HuH-7 (cell line): ENCODE measurements around the gene GUCY2D.
"Not testable (repeated sequence)": the region's sequence is repeated elsewhere in the genome, so short reads cannot be mapped to it uniquely, and the experiment has no call there.

Source experiments
- DNase-seq: peaks from one replicate; pipeline ENCODE4 v3.0.0; 2011; ENCODE audit warnings: low spot score

Gene GUCY2D

DNA sequence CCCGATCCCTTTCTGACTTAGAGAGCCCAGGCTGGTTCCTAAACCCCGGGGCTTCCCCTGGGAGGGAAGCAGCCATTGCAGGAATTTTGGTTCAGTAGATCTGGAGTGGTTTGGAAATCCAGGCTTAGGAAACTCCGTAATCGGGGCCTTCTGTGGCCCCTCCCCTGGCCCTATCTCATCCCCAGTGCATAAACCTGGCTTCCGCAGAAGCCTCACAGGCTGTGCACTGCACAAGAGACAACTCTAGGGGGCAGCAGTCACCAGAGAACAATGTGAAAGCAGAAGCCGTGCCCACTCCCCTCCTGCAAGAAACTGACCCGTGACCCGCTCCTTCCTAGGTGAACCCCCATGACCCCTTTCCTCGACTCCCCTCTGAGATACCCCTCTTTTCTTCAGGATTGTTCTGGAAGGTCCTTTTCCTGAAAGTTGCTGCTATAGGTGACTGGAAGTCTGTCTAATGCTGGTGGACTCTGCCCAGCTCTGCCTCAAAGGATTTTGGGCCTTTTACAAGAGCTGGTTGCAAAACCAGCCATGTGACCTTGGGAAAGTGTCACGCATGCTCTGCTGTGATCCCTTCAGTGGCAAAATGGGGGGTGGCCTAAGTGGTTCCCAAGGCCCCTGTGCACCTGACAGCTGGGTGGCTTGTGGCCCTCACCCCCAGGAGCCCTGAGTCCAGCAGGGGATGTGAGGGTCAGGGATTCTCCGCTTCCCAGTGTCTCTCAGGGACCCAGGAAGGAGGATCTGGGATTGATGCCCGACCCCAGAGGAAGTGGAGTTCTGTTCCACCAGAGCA is 14.4 kb downstream of the GUCY2D start:
- DNase-seq, result peak; percentile 66

DNA sequence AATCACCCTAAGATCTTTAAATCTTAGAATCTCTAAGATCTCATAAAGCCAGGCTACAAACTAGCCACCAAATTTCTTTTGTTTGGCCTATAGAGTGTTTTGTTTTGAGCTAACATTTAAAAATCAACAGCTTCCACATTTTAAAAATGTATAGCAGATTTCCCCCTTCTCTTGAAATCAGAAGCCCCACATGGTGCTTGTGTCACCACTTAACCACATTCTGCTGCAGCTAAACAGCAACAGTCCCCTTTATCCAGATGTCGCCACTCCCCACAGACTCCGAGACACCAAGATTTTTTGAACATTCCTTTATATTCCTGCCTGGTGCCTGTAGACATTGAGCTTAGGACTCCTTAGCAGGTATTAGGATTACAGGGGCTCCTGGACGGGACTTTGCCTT is 16.0 kb downstream of the GUCY2D start:
- no peak for DNase-seq

DNA sequence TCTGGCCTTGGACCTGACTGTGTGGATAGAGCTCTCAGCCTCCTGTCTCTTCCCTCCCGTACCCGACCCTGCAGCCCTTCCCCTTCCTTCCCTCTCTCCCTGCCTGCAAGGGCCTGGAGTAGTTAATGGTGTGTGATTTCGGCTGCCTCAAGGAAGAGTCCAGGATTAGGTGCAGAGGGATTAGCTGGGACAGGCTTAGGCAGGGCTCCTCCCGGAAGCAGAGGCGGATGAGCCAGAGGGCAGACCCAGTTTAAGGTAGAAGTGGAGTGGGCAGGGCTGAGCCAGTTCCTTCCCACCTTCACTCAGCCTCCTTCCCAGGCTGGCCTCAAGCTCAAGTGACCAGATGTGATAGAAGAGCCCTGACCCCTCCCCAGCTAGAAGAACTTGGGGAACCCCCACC is 16.8 kb downstream of the GUCY2D start:
- no peak for DNase-seq

DNA sequence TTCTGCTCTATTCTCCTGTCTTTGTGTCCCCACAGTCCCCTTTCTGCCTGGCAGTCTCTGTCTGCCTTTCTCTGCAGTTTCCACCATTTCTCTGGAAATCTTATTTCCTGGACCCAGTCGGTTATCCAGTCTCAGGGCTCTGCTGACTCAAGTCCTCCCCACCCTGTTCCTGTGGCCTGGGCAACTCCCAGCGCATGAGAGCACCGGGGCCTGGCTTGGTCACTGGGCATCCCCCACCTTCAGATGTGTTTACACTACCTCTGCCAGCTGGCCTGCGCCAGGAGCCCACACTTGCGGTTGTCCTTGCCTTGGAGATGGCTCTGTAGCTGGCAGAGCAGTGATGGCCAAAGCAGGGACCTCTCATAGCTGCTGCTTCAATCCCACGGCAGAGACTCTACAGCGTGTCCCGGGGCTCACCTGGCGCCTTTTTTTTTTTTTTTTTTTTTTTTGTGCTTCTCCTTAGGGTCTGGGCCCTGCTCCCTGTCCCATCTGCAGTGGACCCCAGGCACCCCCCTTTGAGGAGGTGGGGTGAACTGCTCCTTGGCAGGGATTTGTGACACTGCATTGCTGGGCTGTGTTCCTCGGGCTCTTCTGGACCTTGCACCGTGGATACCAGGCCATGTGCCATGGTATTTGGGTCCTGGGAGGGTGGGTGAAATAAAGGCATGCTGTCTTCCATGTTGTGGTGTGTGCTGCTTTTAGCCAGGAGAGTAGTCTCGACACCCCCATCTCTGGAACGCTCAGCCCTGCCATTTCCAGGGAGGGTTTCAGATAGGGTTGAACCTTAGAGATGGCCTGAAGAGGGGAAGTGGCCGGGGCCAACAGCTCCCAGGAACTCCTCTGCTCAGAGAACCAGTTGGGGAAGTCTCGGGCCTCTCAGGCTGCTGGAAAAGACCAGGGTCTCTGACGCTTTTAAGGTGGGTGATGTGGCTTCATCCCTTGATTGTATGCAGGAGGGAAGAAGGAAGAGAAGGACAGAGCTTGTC is 17.5 kb downstream of the GUCY2D start:
- no peak for DNase-seq

DNA sequence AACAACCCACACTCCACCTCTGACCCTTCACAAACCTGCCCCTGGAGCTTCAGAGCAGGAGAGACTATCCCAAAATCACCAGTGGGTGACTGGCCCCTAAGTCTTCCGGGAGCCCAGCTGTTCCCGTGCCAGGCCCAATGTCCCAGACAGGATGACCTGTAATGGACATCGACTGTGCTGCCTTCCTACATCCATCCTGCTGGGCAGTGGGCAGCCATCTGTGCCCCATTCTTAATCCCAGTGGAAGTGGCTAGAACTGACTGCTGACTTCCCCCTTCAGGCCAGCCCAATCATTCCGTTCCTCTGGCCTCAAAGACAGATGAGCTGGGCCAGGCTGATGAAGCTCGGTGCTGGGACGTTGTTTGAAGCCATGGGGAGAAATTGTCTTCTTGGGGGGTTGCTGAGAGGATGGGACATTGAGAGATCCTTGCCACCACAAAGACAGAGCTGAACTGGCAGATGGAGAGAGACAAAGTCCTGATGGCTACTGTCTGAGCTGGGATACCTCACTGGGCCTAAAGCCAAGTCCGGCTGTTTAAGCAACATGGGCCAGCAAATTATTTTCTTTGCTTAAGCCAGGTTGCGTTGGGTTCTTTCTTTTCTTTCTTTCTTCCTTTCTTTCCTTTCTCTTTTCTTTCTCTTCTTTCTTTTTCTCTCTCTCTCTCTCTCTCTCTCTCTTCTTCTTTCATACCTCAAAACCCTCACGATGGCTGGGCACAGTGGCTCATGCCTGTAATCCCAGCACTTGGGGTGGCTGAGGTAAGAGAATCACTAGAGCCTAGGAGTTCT is 18.6 kb downstream of the GUCY2D start:
- no peak for DNase-seq

DNA sequence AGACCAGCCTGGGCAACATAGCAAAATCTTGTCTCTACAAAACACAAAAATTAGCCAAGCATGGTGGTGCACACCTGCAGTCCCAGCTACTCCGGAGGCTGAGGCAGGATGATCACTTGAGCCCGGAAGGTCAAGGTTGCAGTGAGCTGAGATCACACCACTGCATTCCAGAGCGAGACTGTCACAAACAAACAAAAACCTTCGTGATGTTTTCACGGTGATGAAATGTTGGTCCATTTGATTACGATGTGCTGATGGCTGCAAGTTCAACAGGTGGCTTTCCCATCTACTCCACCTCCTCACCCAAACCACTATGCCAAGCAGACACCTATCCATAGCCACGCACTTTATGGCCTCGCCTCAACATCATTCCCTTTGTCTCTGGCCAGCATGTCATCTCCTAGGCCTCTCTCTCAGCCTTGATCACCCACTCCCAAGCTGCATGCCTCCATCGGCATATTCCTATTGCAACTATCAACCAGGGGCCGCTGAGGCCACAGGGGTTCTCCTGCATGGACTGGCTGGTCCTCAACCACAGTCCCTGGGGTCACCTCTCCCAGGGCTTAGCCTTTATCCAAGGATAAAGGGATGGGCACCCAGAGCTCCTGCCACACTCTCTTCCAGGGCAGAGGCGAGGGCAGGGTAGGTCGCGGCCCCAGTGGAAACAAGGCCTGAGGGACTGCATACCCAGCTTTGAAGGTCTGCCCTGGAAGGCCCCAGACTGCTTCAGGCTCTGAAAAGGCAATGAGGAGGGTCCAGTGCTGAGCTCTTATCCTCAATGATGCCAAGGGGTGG is 19.3 kb downstream of the GUCY2D start:
- DNase-seq, result no peak

DNA sequence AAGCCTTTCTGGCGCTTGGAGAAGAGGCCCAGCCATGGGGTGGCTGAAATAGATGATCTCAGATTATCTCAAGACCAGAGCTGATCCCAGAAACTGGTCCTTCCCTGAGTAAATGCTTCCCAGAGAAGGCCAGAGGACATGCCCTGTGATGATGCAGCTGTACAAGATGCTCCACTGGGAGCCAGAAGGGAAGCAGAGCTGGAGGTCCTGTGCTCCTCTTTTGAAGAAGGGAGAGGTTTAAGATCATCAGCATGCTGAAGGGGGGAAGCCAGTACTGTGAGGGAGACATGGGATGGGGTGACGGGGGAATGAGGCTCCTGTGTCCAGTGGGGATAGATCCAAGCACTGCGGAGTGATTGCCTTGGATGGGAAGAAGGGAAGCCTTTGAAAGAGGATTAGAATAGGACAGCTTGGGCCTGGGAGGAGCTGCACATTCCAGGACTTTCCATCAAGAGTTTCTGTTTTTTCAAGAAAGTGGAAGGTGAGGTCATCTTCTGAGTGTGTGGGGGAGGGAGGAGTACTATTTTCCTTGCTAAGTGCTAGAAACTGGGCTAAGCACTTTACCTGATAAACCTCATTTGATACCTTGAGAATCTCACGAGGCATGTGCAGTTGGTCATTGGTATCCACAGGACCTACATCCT is 20.1 kb downstream of the GUCY2D start:
- DNase-seq, result no peak

DNA sequence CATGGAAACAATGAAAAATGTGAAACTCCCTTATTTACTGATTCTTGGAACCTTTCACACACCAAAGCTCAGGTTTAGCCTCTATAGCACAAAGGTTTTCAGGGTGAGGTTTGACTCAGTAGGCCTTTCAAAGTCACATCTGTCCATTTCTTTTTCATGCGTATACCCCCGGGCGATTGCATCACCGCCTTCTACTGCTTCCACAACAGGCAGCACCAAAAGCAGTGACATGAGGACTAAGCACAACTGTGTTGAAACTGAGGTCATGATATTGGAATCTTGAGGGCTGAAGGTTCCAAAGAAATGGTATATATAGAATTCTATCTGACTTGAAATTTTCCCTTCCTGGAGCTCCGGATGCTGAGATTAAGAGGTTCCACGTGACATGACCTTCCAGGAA is 21.7 kb downstream of the GUCY2D start:
- DNase-seq, result not testable (repeated sequence)

DNA sequence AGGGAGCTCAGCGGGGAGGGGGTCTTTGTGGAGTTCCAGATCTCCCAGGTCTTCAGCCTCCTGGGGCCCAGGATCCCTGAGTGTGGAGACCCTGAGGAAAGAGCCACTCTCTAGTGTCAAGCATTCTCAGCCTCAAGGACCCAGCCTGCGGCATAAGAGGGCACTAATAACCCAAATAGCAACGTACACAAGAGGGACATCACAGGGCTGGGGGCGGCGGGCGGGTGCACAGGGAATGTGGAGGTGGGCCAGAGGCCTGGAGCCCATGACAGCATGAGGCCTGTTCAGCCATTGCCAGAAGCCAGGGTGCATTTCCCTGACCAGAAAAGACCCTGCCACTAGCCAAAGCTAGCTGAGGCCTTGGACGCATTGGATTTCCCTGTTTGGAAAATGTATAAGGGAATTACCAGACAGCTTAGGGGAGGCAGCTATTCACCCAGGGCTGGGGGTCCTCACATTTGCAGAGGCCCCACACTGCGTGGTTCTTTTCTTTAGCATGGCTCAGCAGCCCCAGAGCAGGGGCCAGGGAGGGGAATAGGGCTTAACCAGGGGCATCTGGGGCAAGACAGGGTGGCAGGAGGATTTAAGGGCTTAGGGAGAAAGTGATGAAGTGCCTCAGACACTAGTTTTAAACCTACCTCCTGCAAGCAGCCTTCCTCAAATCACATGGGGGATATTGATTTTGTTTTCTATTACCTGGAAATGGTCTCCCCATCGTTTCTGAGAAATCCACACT is 22.9 kb downstream of the GUCY2D start:
- DNase-seq, result no peak

DNA sequence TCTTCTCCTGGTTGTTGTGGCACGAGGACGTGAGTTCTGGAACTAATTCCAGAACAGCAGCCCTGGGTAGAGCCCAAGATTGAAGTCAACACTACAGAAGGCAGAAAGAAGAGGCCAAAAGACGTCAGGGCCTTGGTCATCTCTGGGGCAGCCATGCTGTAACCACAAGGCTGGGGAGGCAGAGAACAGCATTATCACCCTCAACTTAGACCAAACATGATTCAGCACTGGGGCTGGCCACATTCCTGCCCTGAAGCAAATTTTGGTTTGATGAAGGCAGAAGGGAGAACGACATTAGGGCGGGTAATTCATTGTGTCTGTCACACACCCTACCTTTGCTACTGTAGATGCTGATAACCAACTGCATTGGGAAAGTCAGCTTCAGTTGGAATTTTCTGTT is 26.7 kb downstream of the GUCY2D start:
- no peak for DNase-seq

DNA sequence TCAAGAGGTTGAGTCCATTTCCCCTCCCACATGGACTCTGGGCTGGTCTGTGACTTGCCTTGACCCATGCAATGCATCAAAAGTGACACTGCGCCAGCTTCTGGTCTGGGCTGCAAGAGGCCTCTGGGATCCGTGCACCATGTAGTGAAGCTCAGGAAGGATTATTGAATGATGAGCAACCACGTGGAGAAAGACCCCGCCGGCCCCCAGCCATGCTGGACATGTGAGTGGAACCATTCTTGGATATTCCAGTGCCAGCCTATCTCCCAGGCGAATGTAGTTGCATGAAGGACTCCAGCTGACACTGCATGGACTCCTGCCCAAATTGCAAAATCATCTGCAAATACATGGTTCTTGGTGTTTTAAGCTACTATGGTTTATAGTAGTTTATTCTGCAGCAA is 28.8 kb downstream of the GUCY2D start:
- no peak for DNase-seq

DNA sequence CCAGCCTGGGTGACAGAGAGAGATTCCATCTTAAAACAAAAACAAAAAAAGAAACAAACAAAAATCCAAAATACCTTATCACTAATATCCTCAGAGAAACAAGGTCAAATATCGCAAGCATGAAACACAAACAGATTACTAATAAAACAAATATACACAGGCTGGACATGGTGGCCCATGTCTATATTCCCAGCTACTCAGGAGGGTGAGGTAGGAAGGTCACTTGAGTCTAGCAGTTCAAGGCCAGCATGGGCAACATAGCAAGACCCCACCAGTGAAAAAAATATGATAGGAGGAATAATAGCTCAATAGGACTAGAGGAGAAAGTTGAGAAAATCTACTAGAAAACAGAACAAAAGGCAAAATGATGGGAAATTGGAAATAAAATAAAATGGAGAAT is 29.5 kb downstream of the GUCY2D start:
- no peak for DNase-seq

DNA sequence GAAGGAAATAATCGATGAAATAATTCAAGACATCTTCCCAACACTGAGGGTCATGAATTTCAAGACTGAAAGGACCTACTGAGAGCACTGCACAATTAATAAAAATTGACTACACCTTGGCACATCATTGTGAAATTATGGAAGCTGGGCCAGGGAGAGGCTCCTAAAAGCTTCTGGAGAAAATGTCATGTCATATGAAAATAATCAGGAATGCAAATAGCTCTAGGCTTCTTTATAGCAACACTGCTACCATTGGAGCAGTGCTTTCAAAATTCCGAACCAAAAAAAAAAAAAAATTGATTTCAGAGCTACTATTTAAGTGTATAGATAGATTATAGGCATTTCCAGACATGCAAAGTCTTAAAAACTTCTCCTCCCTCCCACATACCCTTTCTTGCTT is 30.0 kb downstream of the GUCY2D start:
- DNase-seq, result no peak

DNA sequence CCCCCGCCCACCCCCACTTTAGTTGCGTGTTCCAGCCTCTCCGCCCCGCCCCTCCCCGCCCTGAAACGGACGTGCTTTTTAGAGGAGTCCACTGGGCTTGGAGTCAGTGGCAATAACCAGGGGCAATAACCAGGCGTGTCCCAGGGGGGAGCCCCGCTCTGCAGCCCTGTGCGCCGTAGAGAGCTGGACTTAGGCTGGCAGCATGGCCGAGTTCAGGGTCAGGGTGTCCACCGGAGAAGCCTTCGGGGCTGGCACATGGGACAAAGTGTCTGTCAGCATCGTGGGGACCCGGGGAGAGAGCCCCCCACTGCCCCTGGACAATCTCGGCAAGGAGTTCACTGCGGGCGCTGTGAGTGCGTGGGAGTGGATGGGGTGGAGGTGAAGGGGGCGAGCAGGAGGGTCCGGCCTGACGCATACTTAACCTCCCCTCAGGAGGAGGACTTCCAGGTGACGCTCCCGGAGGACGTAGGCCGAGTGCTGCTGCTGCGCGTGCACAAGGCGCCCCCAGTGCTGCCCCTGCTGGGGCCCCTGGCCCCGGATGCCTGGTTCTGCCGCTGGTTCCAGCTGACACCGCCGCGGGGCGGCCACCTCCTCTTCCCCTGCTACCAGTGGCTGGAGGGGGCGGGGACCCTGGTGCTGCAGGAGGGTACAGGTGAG is 36.7 kb downstream of the GUCY2D start, which contains the start of gene ALOX15B:
TSS of gene ALOX15B (plus strand) at position 106 of the 657 bp plus-strand sequence. CDS start at position 203, 97 bp downstream.
- DNase-seq, result no peak

DNA sequence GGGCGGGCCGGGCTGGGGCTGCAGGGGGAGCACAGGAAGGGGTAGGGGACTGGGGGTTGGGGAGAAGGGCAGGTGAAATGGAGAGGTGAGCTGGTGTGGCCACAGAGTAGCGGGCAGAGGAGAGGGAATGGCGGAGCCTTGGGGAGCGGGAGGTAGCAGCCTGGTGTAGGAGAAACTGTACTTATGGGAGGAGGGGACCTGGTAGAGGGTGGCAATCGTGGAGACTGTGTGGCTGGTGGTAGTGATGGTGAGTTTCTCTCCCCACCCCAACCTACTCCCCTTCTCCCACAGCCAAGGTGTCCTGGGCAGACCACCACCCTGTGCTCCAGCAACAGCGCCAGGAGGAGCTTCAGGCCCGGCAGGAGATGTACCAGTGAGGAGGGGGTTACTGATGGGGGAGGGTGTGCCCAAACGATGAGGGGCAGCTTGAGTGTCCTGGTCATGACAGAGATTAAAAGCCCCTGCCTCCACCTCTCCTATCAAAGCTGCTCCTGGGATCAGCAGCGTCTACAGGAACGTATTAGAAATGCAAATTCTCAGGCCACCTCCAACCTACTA is 37.3 kb downstream of the GUCY2D start:
- DNase-seq, result no peak

DNA sequence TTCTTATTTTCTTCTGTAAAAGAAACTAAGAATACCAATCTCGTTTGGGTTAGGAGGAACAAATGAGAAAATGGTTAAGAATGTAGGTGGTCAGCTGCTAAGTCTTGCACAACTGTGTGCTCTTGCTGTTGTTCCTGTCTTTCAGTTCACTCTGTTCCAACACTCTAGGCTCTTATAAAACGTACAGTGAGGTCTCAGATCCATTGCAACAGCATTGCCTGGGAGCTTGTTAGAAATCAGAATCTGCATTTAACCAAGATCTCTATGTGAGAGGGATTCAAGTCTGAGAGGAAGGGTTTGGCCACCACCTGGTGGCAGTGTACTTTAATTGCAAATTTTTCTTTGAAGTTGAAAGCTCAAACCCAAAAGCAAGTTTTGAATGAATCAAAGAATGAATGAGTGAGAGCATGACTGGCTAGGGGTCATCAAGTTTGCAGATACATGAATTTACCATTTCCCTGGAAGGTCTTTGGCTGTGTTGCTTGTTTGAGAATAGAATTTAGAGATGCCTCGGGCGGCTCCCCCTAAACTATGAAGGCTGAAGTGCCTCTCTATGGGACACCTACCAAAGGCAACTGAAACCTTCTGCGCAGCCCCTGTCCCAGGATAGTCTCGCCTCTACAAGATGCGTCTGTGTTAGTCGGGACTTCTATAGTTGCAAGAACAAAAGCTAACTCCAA is 39.0 kb downstream of the GUCY2D start:
- DNase-seq, result peak; percentile 72

DNA sequence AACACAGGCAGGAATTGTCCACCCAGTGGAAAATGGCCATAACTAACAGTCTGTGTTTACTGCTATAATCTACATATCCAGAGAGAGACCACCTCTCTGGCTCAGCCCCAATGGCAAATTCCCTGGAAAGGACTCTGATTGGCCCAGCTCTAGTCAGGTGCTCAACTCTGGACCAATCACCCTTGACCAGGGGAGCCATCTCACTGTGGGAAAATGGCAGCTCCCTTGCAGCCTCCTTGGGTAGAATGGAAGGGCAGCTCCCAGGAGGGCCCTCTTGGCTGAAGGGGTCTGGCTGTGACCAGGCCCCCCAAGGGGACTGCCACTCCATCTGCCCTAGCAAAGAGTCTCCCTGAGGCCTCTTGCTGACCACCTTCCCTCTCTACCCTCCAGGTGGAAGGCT is 39.6 kb downstream of the GUCY2D start:
- no peak for DNase-seq
